Keratinocyte (primary cell): ENCODE results near the gene LAMP2. TPM values are rescaled to one million over a fixed set of nuclear protein-coding genes. Genes with fewer than 3 reads are reported as not detected.

Source experiments
- DNase-seq: peaks from one replicate; pipeline ENCODE4 v3.0.0-alpha.2; 2011; ENCODE audit warnings: low read depth, missing footprints, low spot score
- FAIRE-seq: peaks from 2 replicates; lab custom pipeline; 2011; peaks lifted over from hg19 to GRCh38; lab: Jason Lieb, UNC
- H2AFZ ChIP-seq: 2 replicates; pipeline ENCODE4 v1.6.0; 2012; ENCODE audit warnings: low read length, control low read depth, inconsistent platforms; ENCODE audit not compliant: control insufficient read depth
- H3K27ac ChIP-seq: 2 replicates; pipeline ENCODE4 v1.5.1; 2011; ENCODE audit warnings: low read length; ENCODE audit not compliant: control insufficient read depth, insufficient read depth
- H3K27me3 ChIP-seq: 3 replicates; pipeline ENCODE4 v1.6.0; 2011; ENCODE audit warnings: low read length; ENCODE audit not compliant: control insufficient read depth, insufficient read depth; ENCODE audit errors: extremely low read depth
- H3K36me3 ChIP-seq, 2 experiments: 2 replicates in 1 of 2; 3 replicates in 1 of 2; pipeline ENCODE4 v1.5.1; 2011; ENCODE audit warnings: low read length in 2 of 2, mild to moderate bottlenecking in 1 of 2; ENCODE audit not compliant: control insufficient read depth in 2 of 2, insufficient read depth in 2 of 2; ENCODE audit errors: extremely low read depth in 1 of 2
- H3K4me1 ChIP-seq: 3 replicates; pipeline ENCODE4 v1.5.1; 2011; ENCODE audit warnings: low read length; ENCODE audit not compliant: control insufficient read depth, insufficient read depth; ENCODE audit errors: extremely low read depth
- H3K4me2 ChIP-seq: 3 replicates; pipeline ENCODE4 v1.6.0; 2011; ENCODE audit warnings: low read depth, low read length; ENCODE audit not compliant: control insufficient read depth, insufficient read depth; ENCODE audit errors: extremely low read depth
- H3K4me3 ChIP-seq, 3 experiments: fragments of 200-600 bp in 1 of 3; sonication (generic) in 1 of 3; 2 replicates in 2 of 3; 3 replicates in 1 of 3; pipeline ENCODE4 v1.5.1; 2011 to 2016; ENCODE audit warnings: low read length in 3 of 3, mild to moderate bottlenecking in 3 of 3, control low read depth in 2 of 3, inconsistent platforms in 1 of 3, low read depth in 1 of 3, mixed read lengths in 1 of 3, mixed run types in 1 of 3, moderate library complexity in 1 of 3; ENCODE audit not compliant: control insufficient read depth in 2 of 3, insufficient read depth in 2 of 3; ENCODE audit errors: extremely low read depth in 1 of 3
- H3K79me2 ChIP-seq: 2 replicates; pipeline ENCODE4 v1.6.0; 2012; ENCODE audit warnings: low read length; ENCODE audit not compliant: control insufficient read depth, insufficient read depth
- H3K9ac ChIP-seq: 3 replicates; pipeline ENCODE4 v1.6.0; 2011; ENCODE audit warnings: low read length; ENCODE audit not compliant: control insufficient read depth, insufficient read depth; ENCODE audit errors: extremely low read depth
- H3K9me1 ChIP-seq: 3 replicates; pipeline ENCODE4 v1.6.0; 2011; ENCODE audit warnings: low read length; ENCODE audit not compliant: control insufficient read depth, insufficient read depth; ENCODE audit errors: extremely low read depth
- H3K9me3 ChIP-seq: 2 replicates; pipeline ENCODE4 v1.5.1; 2012; ENCODE audit warnings: low read depth, low read length; ENCODE audit not compliant: control insufficient read depth
- H4K20me1 ChIP-seq: 3 replicates; pipeline ENCODE4 v1.6.0; 2011; ENCODE audit warnings: low read length; ENCODE audit not compliant: control insufficient read depth, insufficient read depth; ENCODE audit errors: extremely low read depth
- CTCF ChIP-seq, 3 experiments: IDR thresholded peaks in 1 of 3; conservative IDR thresholded peaks in 1 of 3; optimal IDR thresholded peaks in 1 of 3; 2 replicates in 2 of 3; 3 replicates in 1 of 3; pipeline versions ENCODE3 to v1.5.1; 2011; ENCODE audit warnings: low read length in 3 of 3, mild to moderate bottlenecking in 3 of 3, moderate library complexity in 2 of 3, control low read depth in 1 of 3, inconsistent platforms in 1 of 3; ENCODE audit not compliant: insufficient read depth in 2 of 3; ENCODE audit errors: extremely low read depth in 1 of 3
- EZH2 ChIP-seq: IDR thresholded peaks from one replicate; pipeline ENCODE4 v1.6.1; 2012; ENCODE audit warnings: inconsistent platforms, mild to moderate bottlenecking, low read length, moderate library complexity
- dilution Hi-C: fragments of 300-500 bp; cut with MboI; formaldehyde crosslinking; loops from one replicate; pipeline ENCODE4 v1.7.0; 2020; ENCODE audit warnings: low sequenced_read_pairs; ENCODE audit not compliant: extremely low pct_ligation_motif_present
- polyA plus RNA-seq, 5 experiments: library from polyadenylated mRNA; depleted of rRNA in 3 of 5; stranded (reverse) in 3 of 5; stranded (forward) in 1 of 5; unstranded in 1 of 5; fragments of >200 nt; gene quantifications; 1 replicate in 1 of 5; 2 replicates in 3 of 5; 3 replicates in 1 of 5; pipeline versions ENCODE4 v1.2.1 to v1.2.3, GENCODE V29; 2011 to 2012; ENCODE audit warnings: missing spikeins in 2 of 5, low read depth in 1 of 5, low replicate concordance in 1 of 5

The LAMP2 gene
- polyA plus RNA-seq, 1 donor (not counting 4 experiments of a cell fraction or from before 2014, with no cell fraction given) = 200 TPM

GRCh38 chrX:120512222-120512621, 43.1 kb upstream of the LAMP2 start:
- Histone ChIP-seq H3K9ac (no peak overlapping the region), H3K4me3 (no peak overlapping the region), H3K27me3 (no peaks in the 10 kb centered on the region), H3K4me2 (no peak overlapping the region), H3K4me1 (no peaks in the 10 kb centered on the region), H2AFZ (no peak overlapping the region), H3K79me2 (no peaks in the 10 kb centered on the region), H3K9me1 (no peaks in the 10 kb centered on the region), H3K27ac (no peak overlapping the region), H4K20me1 (no peaks in the 10 kb centered on the region), H3K9me3 (no peaks in the 10 kb centered on the region), H3K36me3 (no peaks in the 10 kb centered on the region)
- no peak for DNase-seq
- dilution Hi-C loops = no loop called here
- TF ChIP-seq EZH2 (no peak), CTCF (optimal IDR thresholded peaks at IDR 0.05 in 1 of 3, IDR thresholded peaks at IDR 0.05 in 1 of 3, conservative IDR thresholded peaks at IDR 0.05 in 1 of 3; ENCODE audit: extremely low read depth in 1 of 3, insufficient read depth in 2 of 3, low read length in 3 of 3) (no peak)
- FAIRE-seq = no peak

GRCh38 chrX:120504569-120504968, 35.5 kb upstream of the LAMP2 start:
- Histone ChIP-seq H3K9me1 (no peaks in the 10 kb centered on the region), H4K20me1 (no peaks in the 10 kb centered on the region), H3K27me3 (no peaks in the 10 kb centered on the region), H3K4me1 (peaks cover 2% of the 10 kb centered on the region), H3K4me3 (no peak overlapping the region), H3K4me2 (no peak overlapping the region), H3K9ac (no peak overlapping the region), H3K27ac (no peak overlapping the region), H2AFZ (peak overlapping the region; percentile 15), H3K36me3 (no peaks in the 10 kb centered on the region), H3K9me3 (no peaks in the 10 kb centered on the region), H3K79me2 (no peaks in the 10 kb centered on the region)
- dilution Hi-C loops = no loop called here
- TF ChIP-seq EZH2 = no peak
- no peak for TF ChIP-seq CTCF (optimal IDR thresholded peaks at IDR 0.05 in 1 of 3, IDR thresholded peaks at IDR 0.05 in 1 of 3, conservative IDR thresholded peaks at IDR 0.05 in 1 of 3; ENCODE audit: extremely low read depth in 1 of 3, insufficient read depth in 2 of 3, low read length in 3 of 3)
- no peak for DNase-seq
- FAIRE-seq = no peak
